ENCODE data around the gene DLG5.

DNA sequence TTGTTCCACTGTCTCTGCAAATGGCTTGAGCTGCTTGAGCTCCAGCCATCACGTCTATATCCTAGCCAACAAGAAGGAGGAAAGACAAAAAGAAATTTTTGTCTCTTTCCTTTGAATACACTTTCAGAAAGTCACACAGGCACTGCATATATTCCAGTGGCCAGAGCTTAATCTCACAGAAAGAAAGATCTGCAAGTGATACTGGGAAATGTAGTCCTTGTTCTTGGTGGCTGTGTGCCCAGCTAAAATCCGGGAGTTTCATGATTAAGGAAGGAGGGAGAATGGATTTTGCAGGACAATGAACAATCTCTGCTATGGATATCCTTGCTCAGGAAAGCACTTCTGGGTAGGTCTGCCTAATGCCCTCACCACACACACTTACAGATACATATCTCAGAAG is 19.5 kb upstream of the DLG5 start:
- no peak for TF ChIP-seq CTCF (tag by site-specific recombination; IDR thresholded peaks at IDR 0.05)
- no peak for TF ChIP-seq MEIS1 (CRISPR knock-in tag; IDR thresholded peaks at IDR 0.05; ENCODE audit: borderline replicate concordance)
- no peak for TF ChIP-seq ZNF121 (tag by site-specific recombination; IDR thresholded peaks at IDR 0.05)
- no peak for TF ChIP-seq ZBTB20 (tag by site-specific recombination; IDR thresholded peaks at IDR 0.05)
- no peak for TF ChIP-seq ZNF510 (tag by site-specific recombination; IDR thresholded peaks at IDR 0.05; ENCODE audit: insufficient replicate concordance)
- TF ChIP-seq SETDB1 (IDR thresholded peaks at IDR 0.05; ENCODE audit: insufficient read length, low read length) = no peak
- TF ChIP-seq SP2 (tag by site-specific recombination; IDR thresholded peaks at IDR 0.05) = no peak
- no peak for TF ChIP-seq ATF2 (tag by site-specific recombination; IDR thresholded peaks at IDR 0.05; ENCODE audit: low read depth)
- no peak for TF ChIP-seq TRIM28 (IDR thresholded peaks at IDR 0.05; ENCODE audit: borderline replicate concordance, low read length)
- TF ChIP-seq ZNF10 (tag by site-specific recombination; IDR thresholded peaks at IDR 0.05) = no peak
- TF ChIP-seq REST (tag by site-specific recombination; IDR thresholded peaks at IDR 0.05) = no peak
- TF ChIP-seq ZBTB21 (tag by site-specific recombination; IDR thresholded peaks at IDR 0.05) = no peak
- TF ChIP-seq ZNF292 (tag by site-specific recombination; IDR thresholded peaks at IDR 0.05; ENCODE audit: borderline replicate concordance, low read depth) = no peak
- TF ChIP-seq, protein P1, sequence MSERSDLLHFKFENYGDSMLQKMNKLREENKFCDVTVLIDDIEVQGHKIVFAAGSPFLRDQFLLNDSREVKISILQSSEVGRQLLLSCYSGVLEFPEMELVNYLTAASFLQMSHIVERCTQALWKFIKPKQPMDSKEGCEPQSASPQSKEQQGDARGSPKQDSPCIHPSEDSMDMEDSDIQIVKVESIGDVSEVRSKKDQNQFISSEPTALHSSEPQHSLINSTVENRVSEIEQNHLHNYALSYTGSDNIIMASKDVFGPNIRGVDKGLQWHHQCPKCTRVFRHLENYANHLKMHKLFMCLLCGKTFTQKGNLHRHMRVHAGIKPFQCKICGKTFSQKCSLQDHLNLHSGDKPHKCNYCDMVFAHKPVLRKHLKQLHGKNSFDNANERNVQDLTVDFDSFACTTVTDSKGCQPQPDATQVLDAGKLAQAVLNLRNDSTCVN (tag by site-specific recombination; optimal IDR thresholded peaks at IDR 0.05) = no peak

Measured in HEK293 (cell line).